ENCODE results near the gene CNDP1. TPM values are rescaled to one million over a fixed set of nuclear protein-coding genes. Genes with fewer than 3 reads are reported as not detected.

CNDP1 gene
- polyA plus RNA-seq, 1 experiment, result not detected

- no peak for DNase-seq (ENCODE audit: low read depth)
- POLR2A ChIA-PET, result no interaction called here
- CTCF ChIA-PET, result interaction anchor here (1.6 kb wide), 1 partner anchor 15 kb away, joined by 4 read pairs; no protein-coding TSS in a partner anchor
- Histone ChIP-seq H3K36me3 (ENCODE audit: control insufficient read depth, insufficient read depth, low read length) (no peaks in the 10 kb centered on the region), H3K27me3 (ENCODE audit: control insufficient read depth, insufficient read depth, low read length) (no peaks in the 10 kb centered on the region), H3K4me3 (ENCODE audit: low read depth, low read length) (no peak overlapping the region)
- TF ChIP-seq CTCF (IDR thresholded peaks at IDR 0.05; ENCODE audit: insufficient read depth, low read depth, low read length), result no peak
These were observed 61.1 kb downstream of the CNDP1 start for GRCh38 chr18:74595431-74595830.

GRCh38 chr18:74597034-74597661 lies 62.8 kb downstream of the CNDP1 start:
- POLR2A ChIA-PET, result interaction anchor here (0.6 to 0.7 kb wide), 2 partner anchors 415 to 1788 kb away, joined by 3 to 5 read pairs; no protein-coding TSS in a partner anchor
- H3K36me3 ChIP-seq (ENCODE audit: control insufficient read depth, insufficient read depth, low read length), result no peaks in the 10 kb centered on the region
- H3K4me3 ChIP-seq (ENCODE audit: low read depth, low read length), result peak overlapping the region; percentile 93
- no peak for DNase-seq (ENCODE audit: low read depth)
- TF ChIP-seq CTCF (IDR thresholded peaks at IDR 0.05; ENCODE audit: insufficient read depth, low read depth, low read length), result no peak
- H3K27me3 ChIP-seq (ENCODE audit: control insufficient read depth, insufficient read depth, low read length), result no peaks in the 10 kb centered on the region
- CTCF ChIA-PET, result interaction anchor here (0.5 to 1.6 kb wide), 3 partner anchors 13 to 1845 kb away, joined by 3 to 4 read pairs (median 3); no protein-coding TSS in a partner anchor

GRCh38 chr18:74597662-74598349 lies 63.5 kb downstream of the CNDP1 start, which contains the start of gene ZNF407:
Gene ZNF407 (plus strand): TSS chr18:74597870. CDS start chr18:74631020, 33,150 bp downstream.
- DNase-seq (ENCODE audit: low read depth), result peak; percentile 41
- Histone ChIP-seq H3K4me3 (ENCODE audit: low read depth, low read length) (peak within 1 kb of the TSS; percentile 93), H3K36me3 (ENCODE audit: control insufficient read depth, insufficient read depth, low read length) (no peaks in the 10 kb centered on the region), H3K27me3 (ENCODE audit: control insufficient read depth, insufficient read depth, low read length) (no peaks in the 10 kb centered on the region)
- POLR2A ChIA-PET, result interaction anchor here (0.6 to 0.7 kb wide), 3 partner anchors 335 to 909 kb away, joined by 3 to 9 read pairs (median 5); no protein-coding TSS in a partner anchor
- TF ChIP-seq CTCF (IDR thresholded peaks at IDR 0.05; ENCODE audit: insufficient read depth, low read depth, low read length), result no peak
- CTCF ChIA-PET, result interaction anchor here (0.6 to 1.2 kb wide), 2 partner anchors 48 to 1846 kb away, joined by 3 read pairs; no protein-coding TSS in a partner anchor

GRCh38 chr18:74598350-74599001 lies 64.2 kb downstream of the CNDP1 start:
- Histone ChIP-seq H3K36me3 (ENCODE audit: control insufficient read depth, insufficient read depth, low read length) (no peaks in the 10 kb centered on the region), H3K4me3 (ENCODE audit: low read depth, low read length) (peak overlapping the region; percentile 93), H3K27me3 (ENCODE audit: control insufficient read depth, insufficient read depth, low read length) (no peaks in the 10 kb centered on the region)
- DNase-seq (ENCODE audit: low read depth), result no peak
- ChIA-PET CTCF (interaction anchor here (1.1 to 1.2 kb wide), 2 partner anchors 47 to 245 kb away, joined by 3 read pairs; no protein-coding TSS in a partner anchor), POLR2A (interaction anchor here (0.6 to 0.7 kb wide), 3 partner anchors 336 to 910 kb away, joined by 3 to 9 read pairs (median 5); no protein-coding TSS in a partner anchor)
- TF ChIP-seq CTCF (IDR thresholded peaks at IDR 0.05; ENCODE audit: insufficient read depth, low read depth, low read length), result peak; percentile 37
